Upper lobe of right lung (tissue), 1 donor: Measurements from ENCODE around the gene EPB41L4B. TPM values are rescaled to one million over a fixed set of nuclear protein-coding genes. Genes with fewer than 3 reads are reported as not detected.

Experiments used
- ATAC-seq: fragments of 200-7000 bp; cut with Tn5 transposase; one replicate; pipeline ENCODE4 v1.9.1; 2020; ENCODE audit warnings: mild to moderate bottlenecking, moderate library complexity
- DNase-seq: peaks from one replicate; pipeline ENCODE4 v3.0.0-alpha.2; 2020
- H3K27ac ChIP-seq: fragments of 200-600 bp; one replicate; pipeline ENCODE4 v1.8.0; 2022
- H3K27me3 ChIP-seq: fragments of 200-600 bp; one replicate; pipeline ENCODE4 v1.8.0; 2022; ENCODE audit warnings: mild to moderate bottlenecking
- H3K36me3 ChIP-seq: fragments of 200-600 bp; one replicate; pipeline ENCODE4 v1.8.0; 2022
- H3K4me1 ChIP-seq: fragments of 200-600 bp; one replicate; pipeline ENCODE4 v1.8.0; 2022
- H3K4me3 ChIP-seq: fragments of 200-600 bp; one replicate; pipeline ENCODE4 v1.8.0; 2022; ENCODE audit warnings: mild to moderate bottlenecking
- H3K9me3 ChIP-seq: fragments of 200-600 bp; one replicate; pipeline ENCODE4 v1.8.0; 2022
- CTCF ChIP-seq: fragments of 200-600 bp; IDR thresholded peaks from one replicate; pipeline ENCODE4 v1.8.0; 2022; ENCODE audit warnings: antibody characterized with exemption
- intact Hi-C: fragments of 100-400 bp; cut with DNase I; formaldehyde crosslinking; loops from one replicate; pipeline ENCODE4 v1.11.0; 2022
- total RNA-seq: library from RNA; stranded (reverse); fragmentation: NEBNext Ultra II Directional; extraction: Animal tissue kit (Norgen Biotek cat#: 25700); gene quantifications from one replicate; pipeline ENCODE4 v1.2.1, GENCODE V29; 2021
- donor health status: DM: no; HTN: yes; CAD: no; lungs with severe emphysema.

EPB41L4B gene
- total RNA-seq, 1 donor from 2014 or later: 10.1 TPM

- ATAC-seq (no peak), DNase-seq (no peak)
- intact Hi-C loops: no loop called here
- H3K4me1 ChIP-seq: peaks cover 5% of the 10 kb centered on the region
- H3K9me3 ChIP-seq: no peaks in the 10 kb centered on the region
- H3K4me3 ChIP-seq: no peak overlapping the region
- no peak for TF ChIP-seq CTCF
- H3K27me3 ChIP-seq: no peaks in the 10 kb centered on the region
- no peaks in the 10 kb centered on the region for H3K36me3 ChIP-seq
- H3K27ac ChIP-seq: no peak overlapping the region
These were observed 64.5 kb downstream of the EPB41L4B start for GRCh38 chr9:109256336-109256735.

DNA sequence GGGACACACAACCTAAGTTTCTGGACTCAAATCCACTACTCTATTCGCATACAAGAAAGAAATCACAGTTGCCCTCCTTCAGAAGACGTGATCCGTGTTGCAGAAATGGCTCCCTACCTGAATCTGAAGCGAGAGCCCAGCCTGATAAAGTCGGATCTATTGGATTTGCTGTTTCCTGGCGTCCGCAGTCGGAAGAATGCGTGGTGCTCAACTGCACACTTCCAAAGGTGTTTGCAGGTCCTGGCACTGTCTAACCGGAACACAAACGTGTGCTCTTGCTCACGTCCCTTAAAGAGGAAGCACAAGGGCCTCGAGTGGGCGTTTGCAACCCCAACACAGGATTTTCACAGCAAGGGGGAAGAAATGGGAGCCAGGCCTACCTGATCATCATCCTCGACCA is 65.5 kb downstream of the EPB41L4B start:
- Histone ChIP-seq H3K27ac (no peak overlapping the region), H3K4me3 (no peak overlapping the region), H3K27me3 (no peaks in the 10 kb centered on the region), H3K9me3 (no peaks in the 10 kb centered on the region), H3K4me1 (peaks cover 7% of the 10 kb centered on the region), H3K36me3 (no peaks in the 10 kb centered on the region)
- TF ChIP-seq CTCF: no peak
- ATAC-seq (no peak), DNase-seq (no peak)
- intact Hi-C loops: no loop called here

GRCh38 chr9:109254317-109254716 is 66.5 kb downstream of the EPB41L4B start:
- Histone ChIP-seq H3K4me3 (no peak overlapping the region), H3K27ac (no peak overlapping the region), H3K27me3 (no peaks in the 10 kb centered on the region), H3K4me1 (peaks cover 7% of the 10 kb centered on the region), H3K9me3 (no peaks in the 10 kb centered on the region), H3K36me3 (no peaks in the 10 kb centered on the region)
- DNase-seq (no peak), ATAC-seq (no peak)
- no peak for TF ChIP-seq CTCF
- intact Hi-C loops: no loop called here

DNA sequence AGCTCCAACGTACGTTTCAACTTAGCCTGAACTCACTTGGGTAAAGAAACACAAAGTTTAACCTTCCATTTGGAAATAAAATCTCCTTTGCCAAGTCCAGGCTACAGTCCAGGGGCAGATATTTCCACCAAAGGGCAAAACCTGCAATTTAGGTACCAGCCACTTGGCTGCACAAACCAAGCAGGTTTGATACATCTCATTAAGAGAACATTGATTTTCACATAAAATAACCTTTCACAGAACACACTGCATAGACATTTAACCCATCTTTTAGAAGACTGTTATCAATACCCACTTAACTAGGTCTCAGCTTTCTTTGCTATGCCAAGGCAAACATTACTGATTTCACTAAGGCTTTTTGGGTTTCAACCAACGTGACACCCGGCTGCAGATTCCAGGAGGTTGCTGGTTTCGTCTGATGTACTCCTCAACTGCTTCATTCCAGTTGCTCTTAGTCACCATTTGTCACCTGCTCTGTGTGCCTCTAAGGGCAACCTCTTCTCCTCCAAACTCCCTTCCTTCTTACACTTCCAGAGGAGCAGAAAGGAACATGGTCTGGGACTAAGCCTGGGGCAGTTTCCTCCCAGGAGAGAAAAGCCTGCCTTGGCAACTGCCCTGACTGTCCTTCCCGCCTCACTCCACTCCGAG is 67.1 kb downstream of the EPB41L4B start:
- Histone ChIP-seq H3K36me3 (no peaks in the 10 kb centered on the region), H3K4me1 (peaks cover 7% of the 10 kb centered on the region), H3K27ac (no peak overlapping the region), H3K4me3 (no peak overlapping the region), H3K27me3 (no peaks in the 10 kb centered on the region), H3K9me3 (no peaks in the 10 kb centered on the region)
- ATAC-seq: peak; percentile 58
- DNase-seq: no peak
- no peak for TF ChIP-seq CTCF
- intact Hi-C loops: no loop called here

DNA sequence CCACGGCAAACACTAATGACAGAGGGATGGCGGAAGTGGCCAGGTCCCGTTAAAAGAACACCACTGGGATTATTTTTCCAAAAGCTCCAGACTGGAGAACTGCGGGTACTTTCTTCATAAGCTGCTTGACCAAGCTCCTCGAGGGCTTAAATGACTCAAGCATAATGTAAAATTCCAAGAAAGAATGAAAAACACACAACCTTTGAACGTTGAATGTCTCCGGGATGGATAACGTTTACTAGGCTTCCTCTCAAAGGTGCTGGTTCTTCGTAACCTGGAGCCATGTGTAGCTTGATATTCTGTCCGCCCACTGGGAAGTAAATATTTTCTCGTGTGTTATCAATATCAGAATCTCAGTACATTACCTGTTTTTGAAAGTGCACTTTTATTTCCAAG is 67.6 kb downstream of the EPB41L4B start:
- Histone ChIP-seq H3K9me3 (no peaks in the 10 kb centered on the region), H3K4me1 (peaks cover 7% of the 10 kb centered on the region), H3K27me3 (no peaks in the 10 kb centered on the region), H3K36me3 (no peaks in the 10 kb centered on the region), H3K27ac (no peak overlapping the region), H3K4me3 (no peak overlapping the region)
- DNase-seq: no peak
- TF ChIP-seq CTCF: no peak
- intact Hi-C loops: no loop called here
- ATAC-seq: no peak

DNA sequence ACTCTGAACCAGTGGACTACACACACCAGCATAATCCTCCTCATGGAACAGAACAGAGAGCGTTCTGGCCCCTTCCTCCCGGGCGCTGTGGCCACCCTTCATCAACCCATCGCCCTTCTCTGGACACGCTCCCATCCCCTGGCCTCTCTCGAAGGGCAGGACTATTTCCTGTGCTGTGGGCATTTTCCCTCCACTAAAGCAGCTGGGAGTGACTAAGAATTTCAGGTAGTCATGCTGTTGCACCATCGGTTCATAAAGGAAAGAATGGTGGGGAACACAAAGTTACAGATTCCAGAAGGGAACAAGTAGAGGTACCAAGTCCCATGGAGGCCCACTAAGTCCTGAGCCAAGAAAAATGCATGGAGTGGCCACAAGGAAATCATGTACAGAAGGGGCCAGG is 68.6 kb downstream of the EPB41L4B start:
- TF ChIP-seq CTCF: no peak
- intact Hi-C loops: no loop called here
- Histone ChIP-seq H3K27me3 (no peaks in the 10 kb centered on the region), H3K36me3 (no peaks in the 10 kb centered on the region), H3K9me3 (no peaks in the 10 kb centered on the region), H3K4me1 (peaks cover 7% of the 10 kb centered on the region), H3K4me3 (no peak overlapping the region), H3K27ac (no peak overlapping the region)
- no peak for DNase-seq
- ATAC-seq: no peak
